ENCODE data around the gene ANKRD7.
"Not testable (repeated sequence)": the region's sequence is repeated elsewhere in the genome, so short reads cannot be mapped to it uniquely, and the experiment has no call there.

The ANKRD7 gene

GRCh38 chr7:118239014-118239413, 14.5 kb downstream of the ANKRD7 start:
- no peak for DNase-seq (ENCODE audit: low read depth)

- not testable (repeated sequence) for DNase-seq (ENCODE audit: low read depth)
Observed at GRCh38 chr7:118240320-118240719, 15.8 kb downstream of the ANKRD7 start.

GRCh38 chr7:118243695-118244094, 19.2 kb downstream of the ANKRD7 start:
- DNase-seq (ENCODE audit: low read depth) = no peak

- DNase-seq (ENCODE audit: low read depth) = no peak
Observed at GRCh38 chr7:118245267-118246040, 20.9 kb downstream of the ANKRD7 start.

GRCh38 chr7:118250860-118251494, 26.5 kb downstream of the ANKRD7 start:
- no peak for DNase-seq (ENCODE audit: low read depth)

- DNase-seq (ENCODE audit: low read depth) = no peak
Observed at GRCh38 chr7:118252087-118252486, 27.6 kb downstream of the ANKRD7 start.

GRCh38 chr7:118259115-118259514, 34.6 kb downstream of the ANKRD7 start:
- no peak for DNase-seq (ENCODE audit: low read depth)

GRCh38 chr7:118264836-118265235, 40.3 kb downstream of the ANKRD7 start:
- no peak for DNase-seq (ENCODE audit: low read depth)

- DNase-seq (ENCODE audit: low read depth) = no peak
Observed at GRCh38 chr7:118280319-118281012, 56.0 kb downstream of the ANKRD7 start.

- DNase-seq (ENCODE audit: low read depth) = no peak
Observed at GRCh38 chr7:118281196-118281595, 56.7 kb downstream of the ANKRD7 start.

- no peak for DNase-seq (ENCODE audit: low read depth)
Observed at GRCh38 chr7:118285358-118285757, 60.9 kb downstream of the ANKRD7 start.

GRCh38 chr7:118286131-118286530, 61.6 kb downstream of the ANKRD7 start:
- DNase-seq (ENCODE audit: low read depth) = no peak

GRCh38 chr7:118288098-118288497, 63.6 kb downstream of the ANKRD7 start:
- DNase-seq (ENCODE audit: low read depth) = no peak

GRCh38 chr7:118289476-118289875, 65.0 kb downstream of the ANKRD7 start:
- DNase-seq (ENCODE audit: low read depth) = no peak
